Measurements from ENCODE around the gene SIRPA.

The SIRPA gene

DNA sequence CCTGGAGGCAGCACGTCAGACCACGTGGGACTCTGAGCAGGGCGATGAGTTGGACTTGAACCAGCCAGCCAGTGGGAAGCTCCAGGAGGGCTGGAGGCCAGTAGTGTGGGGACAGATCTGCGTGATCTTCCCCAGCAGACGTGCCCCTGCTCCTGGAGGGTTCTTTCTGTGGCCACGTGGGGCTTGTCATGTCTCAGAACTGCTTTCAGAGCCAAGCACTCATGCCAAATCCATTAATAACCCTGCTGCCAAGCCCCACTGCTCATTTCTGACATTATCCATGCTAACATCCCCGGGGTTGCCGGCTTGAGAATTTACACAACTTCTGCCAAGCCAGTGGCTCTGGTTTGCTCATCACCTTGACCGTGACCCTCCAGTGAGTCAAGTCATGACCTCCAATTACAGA lies 38.3 kb downstream of the SIRPA start:
- TF ChIP-seq, protein P1, sequence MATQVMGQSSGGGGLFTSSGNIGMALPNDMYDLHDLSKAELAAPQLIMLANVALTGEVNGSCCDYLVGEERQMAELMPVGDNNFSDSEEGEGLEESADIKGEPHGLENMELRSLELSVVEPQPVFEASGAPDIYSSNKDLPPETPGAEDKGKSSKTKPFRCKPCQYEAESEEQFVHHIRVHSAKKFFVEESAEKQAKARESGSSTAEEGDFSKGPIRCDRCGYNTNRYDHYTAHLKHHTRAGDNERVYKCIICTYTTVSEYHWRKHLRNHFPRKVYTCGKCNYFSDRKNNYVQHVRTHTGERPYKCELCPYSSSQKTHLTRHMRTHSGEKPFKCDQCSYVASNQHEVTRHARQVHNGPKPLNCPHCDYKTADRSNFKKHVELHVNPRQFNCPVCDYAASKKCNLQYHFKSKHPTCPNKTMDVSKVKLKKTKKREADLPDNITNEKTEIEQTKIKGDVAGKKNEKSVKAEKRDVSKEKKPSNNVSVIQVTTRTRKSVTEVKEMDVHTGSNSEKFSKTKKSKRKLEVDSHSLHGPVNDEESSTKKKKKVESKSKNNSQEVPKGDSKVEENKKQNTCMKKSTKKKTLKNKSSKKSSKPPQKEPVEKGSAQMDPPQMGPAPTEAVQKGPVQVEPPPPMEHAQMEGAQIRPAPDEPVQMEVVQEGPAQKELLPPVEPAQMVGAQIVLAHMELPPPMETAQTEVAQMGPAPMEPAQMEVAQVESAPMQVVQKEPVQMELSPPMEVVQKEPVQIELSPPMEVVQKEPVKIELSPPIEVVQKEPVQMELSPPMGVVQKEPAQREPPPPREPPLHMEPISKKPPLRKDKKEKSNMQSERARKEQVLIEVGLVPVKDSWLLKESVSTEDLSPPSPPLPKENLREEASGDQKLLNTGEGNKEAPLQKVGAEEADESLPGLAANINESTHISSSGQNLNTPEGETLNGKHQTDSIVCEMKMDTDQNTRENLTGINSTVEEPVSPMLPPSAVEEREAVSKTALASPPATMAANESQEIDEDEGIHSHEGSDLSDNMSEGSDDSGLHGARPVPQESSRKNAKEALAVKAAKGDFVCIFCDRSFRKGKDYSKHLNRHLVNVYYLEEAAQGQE (IDR thresholded peaks at IDR 0.05; ENCODE audit: insufficient read depth in 1 of 2, low read depth in 2 of 2, low read length in 2 of 2), result no peak
- no peak for TF ChIP-seq SIN3A (IDR thresholded peaks at IDR 0.05; ENCODE audit: borderline replicate concordance, insufficient read depth, low read length)
- TF ChIP-seq TAF1 (IDR thresholded peaks at IDR 0.05; ENCODE audit: borderline replicate concordance, insufficient read depth, low read length), result no peak
- TF ChIP-seq FOXP2 (optimal IDR thresholded peaks at IDR 0.05; ENCODE audit: borderline replicate concordance, extremely low read depth, extremely low read length, insufficient read depth), result no peak
- TF ChIP-seq POLR2AphosphoS5 (IDR thresholded peaks at IDR 0.05; ENCODE audit: low read depth, low read length), result no peak

DNA sequence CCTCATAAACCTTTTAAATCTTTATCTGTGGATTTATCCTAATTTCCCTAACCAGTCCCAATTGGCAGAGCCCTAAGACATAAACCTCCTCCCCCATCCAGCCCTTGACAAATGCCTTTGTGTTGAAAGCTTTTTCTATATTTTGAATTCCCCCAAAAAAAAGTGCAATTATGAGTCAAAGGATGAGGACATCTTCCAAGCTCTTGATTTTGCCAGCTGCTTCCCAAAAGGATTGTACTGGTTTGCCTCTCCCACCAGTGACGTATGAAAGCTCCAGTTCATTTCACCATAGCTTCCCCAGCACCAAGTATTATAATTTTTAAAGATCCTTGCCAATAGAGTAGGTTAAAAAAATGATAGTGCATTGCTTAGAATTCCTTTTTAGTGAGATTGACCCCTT lies 38.9 kb downstream of the SIRPA start:
- TF ChIP-seq, protein P1 (IDR thresholded peaks at IDR 0.05; ENCODE audit: insufficient read depth in 1 of 2, low read depth in 2 of 2, low read length in 2 of 2), result no peak
- TF ChIP-seq SIN3A (IDR thresholded peaks at IDR 0.05; ENCODE audit: borderline replicate concordance, insufficient read depth, low read length) (no peak), POLR2AphosphoS5 (IDR thresholded peaks at IDR 0.05; ENCODE audit: low read depth, low read length) (no peak), TAF1 (IDR thresholded peaks at IDR 0.05; ENCODE audit: borderline replicate concordance, insufficient read depth, low read length) (no peak), FOXP2 (optimal IDR thresholded peaks at IDR 0.05; ENCODE audit: borderline replicate concordance, extremely low read depth, extremely low read length, insufficient read depth) (no peak)

DNA sequence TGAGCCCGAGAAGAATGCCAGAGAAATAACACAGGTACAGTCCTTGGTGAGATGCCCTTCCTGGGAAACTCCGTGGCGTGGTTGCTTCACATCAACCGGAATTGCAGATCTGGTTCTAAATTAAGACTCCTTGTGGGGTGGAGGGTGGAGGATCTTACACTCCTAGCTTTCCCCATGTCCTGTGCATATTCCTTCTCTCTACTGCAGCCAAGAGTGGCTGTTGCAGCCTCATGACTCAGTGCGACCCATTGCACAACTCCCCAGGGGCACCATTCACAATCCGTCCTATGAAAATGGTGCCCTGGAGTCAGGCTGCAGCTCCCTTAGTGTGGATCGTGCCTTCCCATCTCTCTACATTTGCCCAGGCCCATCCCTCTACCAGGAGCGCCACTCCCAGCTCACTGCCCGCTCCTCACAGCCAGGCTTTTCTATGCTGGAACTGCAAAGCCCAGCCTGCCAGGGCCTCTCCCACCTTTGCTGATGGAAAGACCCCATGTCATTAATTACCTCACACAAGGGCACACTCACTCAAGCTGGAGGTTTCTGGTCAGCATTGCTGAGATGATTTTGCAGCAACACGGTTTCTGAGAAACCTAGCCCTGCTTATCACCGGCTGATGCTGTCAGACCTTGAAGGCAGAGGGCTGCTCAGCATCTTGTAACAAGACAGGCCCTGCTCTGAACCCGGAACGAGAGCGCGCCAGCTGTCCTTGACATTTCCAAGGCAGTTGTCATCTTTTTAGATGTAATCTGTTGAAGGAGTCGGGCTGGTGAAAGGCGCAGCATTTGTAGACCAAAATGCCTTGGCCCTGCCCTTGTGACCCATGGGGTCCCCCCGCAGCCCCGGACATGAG lies 39.7 kb downstream of the SIRPA start:
- TF ChIP-seq, protein P1 (IDR thresholded peaks at IDR 0.05; ENCODE audit: insufficient read depth in 1 of 2, low read depth in 2 of 2, low read length in 2 of 2), result no peak
- TF ChIP-seq FOXP2 (optimal IDR thresholded peaks at IDR 0.05; ENCODE audit: borderline replicate concordance, extremely low read depth, extremely low read length, insufficient read depth) (no peak), SIN3A (IDR thresholded peaks at IDR 0.05; ENCODE audit: borderline replicate concordance, insufficient read depth, low read length) (no peak), TAF1 (IDR thresholded peaks at IDR 0.05; ENCODE audit: borderline replicate concordance, insufficient read depth, low read length) (no peak), POLR2AphosphoS5 (IDR thresholded peaks at IDR 0.05; ENCODE audit: low read depth, low read length) (no peak)

DNA sequence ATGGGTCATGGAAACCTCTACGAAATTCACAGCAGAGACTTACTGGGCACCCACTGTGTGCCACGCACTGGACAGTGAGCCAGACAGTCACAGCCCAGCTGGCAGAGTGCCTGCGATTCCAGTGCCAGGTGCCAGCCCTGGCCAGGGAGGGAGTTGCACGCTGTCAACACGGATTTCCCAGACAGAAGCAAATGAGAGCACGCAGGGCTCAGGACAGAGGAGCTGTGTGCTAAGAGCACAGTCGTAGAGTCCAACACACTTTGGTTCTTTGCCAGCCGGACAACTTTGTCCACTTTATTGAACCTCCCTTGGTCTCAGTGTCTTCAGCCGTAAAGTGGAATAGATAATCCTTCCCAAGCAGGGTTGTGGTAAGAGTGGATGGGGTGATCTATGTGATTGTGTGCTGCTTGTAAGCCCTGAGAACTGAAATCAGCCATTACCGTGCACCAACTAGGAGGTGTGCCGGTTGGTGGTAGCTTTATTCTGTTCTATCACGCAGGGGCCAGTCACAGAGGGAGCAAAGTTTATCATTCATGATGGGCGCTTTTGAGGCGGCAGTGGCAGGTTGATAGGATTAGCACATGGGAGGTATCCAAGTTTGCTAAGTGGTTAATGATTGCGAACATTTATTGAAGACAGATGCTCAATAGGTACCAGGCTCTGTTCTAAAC lies 40.6 kb downstream of the SIRPA start:
- no peak for TF ChIP-seq SIN3A (IDR thresholded peaks at IDR 0.05; ENCODE audit: borderline replicate concordance, insufficient read depth, low read length)

DNA sequence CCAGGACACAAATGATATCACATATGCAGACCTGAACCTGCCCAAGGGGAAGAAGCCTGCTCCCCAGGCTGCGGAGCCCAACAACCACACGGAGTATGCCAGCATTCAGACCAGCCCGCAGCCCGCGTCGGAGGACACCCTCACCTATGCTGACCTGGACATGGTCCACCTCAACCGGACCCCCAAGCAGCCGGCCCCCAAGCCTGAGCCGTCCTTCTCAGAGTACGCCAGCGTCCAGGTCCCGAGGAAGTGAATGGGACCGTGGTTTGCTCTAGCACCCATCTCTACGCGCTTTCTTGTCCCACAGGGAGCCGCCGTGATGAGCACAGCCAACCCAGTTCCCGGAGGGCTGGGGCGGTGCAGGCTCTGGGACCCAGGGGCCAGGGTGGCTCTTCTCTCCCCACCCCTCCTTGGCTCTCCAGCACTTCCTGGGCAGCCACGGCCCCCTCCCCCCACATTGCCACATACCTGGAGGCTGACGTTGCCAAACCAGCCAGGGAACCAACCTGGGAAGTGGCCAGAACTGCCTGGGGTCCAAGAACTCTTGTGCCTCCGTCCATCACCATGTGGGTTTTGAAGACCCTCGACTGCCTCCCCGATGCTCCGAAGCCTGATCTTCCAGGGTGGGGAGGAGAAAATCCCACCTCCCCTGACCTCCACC lies 42.2 kb downstream of the SIRPA start:
- TF ChIP-seq FOXP2 (optimal IDR thresholded peaks at IDR 0.05; ENCODE audit: borderline replicate concordance, extremely low read depth, extremely low read length, insufficient read depth), result no peak
- no peak for TF ChIP-seq TAF1 (IDR thresholded peaks at IDR 0.05; ENCODE audit: borderline replicate concordance, insufficient read depth, low read length)
- TF ChIP-seq, protein P1 (IDR thresholded peaks at IDR 0.05; ENCODE audit: insufficient read depth in 1 of 2, low read depth in 2 of 2, low read length in 2 of 2), result no peak
- TF ChIP-seq SIN3A (IDR thresholded peaks at IDR 0.05; ENCODE audit: borderline replicate concordance, insufficient read depth, low read length), result no peak
- no peak for TF ChIP-seq POLR2AphosphoS5 (IDR thresholded peaks at IDR 0.05; ENCODE audit: low read depth, low read length)

Data from PFSK-1 (cell line).